ENCODE results near the gene FITM2. TPM values are rescaled to one million over a fixed set of nuclear protein-coding genes. Genes with fewer than 3 reads are reported as not detected.
A peak's percentile ranks its signal among the peaks of the same experiment; 100 is the strongest.

The FITM2 gene
- total RNA-seq, 1 experiment from 2014 or later = 6.9 TPM

GRCh38 chr20:44284032-44284431 lies 27.0 kb downstream of the FITM2 start:
- H3K27ac ChIP-seq = no peak overlapping the region
- no peaks in the 10 kb centered on the region for H3K27me3 ChIP-seq (replicated peaks)
- peaks cover 9% of the 10 kb centered on the region for H3K4me1 ChIP-seq (replicated peaks)
- H3K4me3 ChIP-seq = no peak overlapping the region
- no peaks in the 10 kb centered on the region for H3K36me3 ChIP-seq
- DNase-seq (ENCODE audit: low read depth in 1 of 2, low spot score in 2 of 2) = no peak
- H3K9me3 ChIP-seq (replicated peaks) = no peaks in the 10 kb centered on the region

- H3K4me3 ChIP-seq = no peak overlapping the region
- H3K9me3 ChIP-seq (replicated peaks) = no peaks in the 10 kb centered on the region
- H3K36me3 ChIP-seq = no peaks in the 10 kb centered on the region
- H3K4me1 ChIP-seq (replicated peaks) = peaks cover 13% of the 10 kb centered on the region
- H3K27me3 ChIP-seq (replicated peaks) = no peaks in the 10 kb centered on the region
- DNase-seq (ENCODE audit: low read depth in 1 of 2, low spot score in 2 of 2) = no peak
- no peak overlapping the region for H3K27ac ChIP-seq
These were observed 28.8 kb downstream of the FITM2 start for GRCh38 chr20:44282192-44282591.

GRCh38 chr20:44280387-44280786 lies 30.6 kb downstream of the FITM2 start:
- no peaks in the 10 kb centered on the region for H3K27me3 ChIP-seq (replicated peaks)
- no peaks in the 10 kb centered on the region for H3K9me3 ChIP-seq (replicated peaks)
- DNase-seq (ENCODE audit: low read depth in 1 of 2, low spot score in 2 of 2) = no peak
- H3K4me1 ChIP-seq (replicated peaks) = peaks cover 13% of the 10 kb centered on the region
- no peak overlapping the region for H3K27ac ChIP-seq
- H3K36me3 ChIP-seq = no peaks in the 10 kb centered on the region
- H3K4me3 ChIP-seq = no peak overlapping the region

- H3K36me3 ChIP-seq = no peaks in the 10 kb centered on the region
- peaks cover 13% of the 10 kb centered on the region for H3K4me1 ChIP-seq (replicated peaks)
- H3K27ac ChIP-seq = peak overlapping the region; percentile 41
- H3K27me3 ChIP-seq (replicated peaks) = no peaks in the 10 kb centered on the region
- peak; percentile 66 to 72 for DNase-seq (ENCODE audit: low read depth in 1 of 2, low spot score in 2 of 2)
- no peaks in the 10 kb centered on the region for H3K9me3 ChIP-seq (replicated peaks)
- no peak overlapping the region for H3K4me3 ChIP-seq
These were observed 31.8 kb downstream of the FITM2 start for GRCh38 chr20:44279228-44279627.

- Histone ChIP-seq H3K9me3 (replicated peaks) (no peaks in the 10 kb centered on the region), H3K27ac (no peak overlapping the region), H3K4me3 (no peak overlapping the region), H3K4me1 (replicated peaks) (peaks cover 9% of the 10 kb centered on the region), H3K27me3 (replicated peaks) (no peaks in the 10 kb centered on the region), H3K36me3 (no peaks in the 10 kb centered on the region)
- no peak for DNase-seq (ENCODE audit: low read depth in 1 of 2, low spot score in 2 of 2)
These were observed 36.5 kb downstream of the FITM2 start for GRCh38 chr20:44274303-44275017.

GRCh38 chr20:44273231-44274215 lies 37.5 kb downstream of the FITM2 start:
- no peak for DNase-seq (ENCODE audit: low read depth in 1 of 2, low spot score in 2 of 2)
- Histone ChIP-seq H3K27ac (no peak overlapping the region), H3K4me3 (no peak overlapping the region), H3K4me1 (replicated peaks) (no peaks in the 10 kb centered on the region; the same call in 1 of the 2 replicates), H3K27me3 (replicated peaks) (no peaks in the 10 kb centered on the region), H3K36me3 (no peaks in the 10 kb centered on the region), H3K9me3 (replicated peaks) (no peaks in the 10 kb centered on the region)

DNA sequence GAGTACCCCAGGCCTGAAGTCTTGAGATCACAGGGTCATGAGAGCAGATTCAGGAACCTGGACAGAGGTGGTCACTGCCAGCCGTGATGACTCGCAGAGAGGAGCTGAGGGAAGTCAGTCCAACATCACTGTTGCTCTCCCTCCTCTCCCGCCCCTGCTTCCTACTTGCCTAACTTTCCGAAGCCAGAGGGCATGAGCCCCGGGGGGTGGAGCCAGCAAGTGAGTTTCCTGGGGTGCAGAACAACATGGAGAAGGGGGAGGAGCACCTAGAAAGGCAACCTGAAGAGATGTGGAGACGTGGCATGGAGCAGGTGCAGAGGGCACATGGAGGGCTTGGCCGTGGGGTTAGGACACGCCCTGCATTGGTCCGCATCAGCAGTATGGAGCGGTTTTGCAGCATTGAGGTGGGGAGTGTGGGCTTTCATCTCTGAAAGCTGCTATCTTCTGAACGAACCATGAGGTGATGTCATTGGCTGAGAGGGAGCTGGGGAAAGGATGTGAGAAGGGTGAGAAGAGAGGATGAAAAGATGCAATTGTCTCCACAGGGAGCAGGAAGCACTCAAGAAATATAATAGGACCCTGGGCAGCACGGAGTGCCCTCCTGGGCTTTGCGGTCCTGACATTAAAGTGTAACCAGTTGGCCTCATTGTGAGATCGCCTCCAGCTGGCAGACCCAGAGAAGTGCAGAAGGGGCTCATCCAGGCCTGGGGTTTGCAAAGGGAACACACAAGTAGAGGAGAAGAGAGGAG lies 38.9 kb downstream of the FITM2 start:
- H3K27ac ChIP-seq = no peak overlapping the region
- no peaks in the 10 kb centered on the region for H3K36me3 ChIP-seq
- no peaks in the 10 kb centered on the region for H3K4me1 ChIP-seq (replicated peaks)
- H3K4me3 ChIP-seq = no peak overlapping the region
- H3K27me3 ChIP-seq (replicated peaks) = no peaks in the 10 kb centered on the region
- H3K9me3 ChIP-seq (replicated peaks) = no peaks in the 10 kb centered on the region
- DNase-seq (ENCODE audit: low read depth in 1 of 2, low spot score in 2 of 2) = no peak

DNA sequence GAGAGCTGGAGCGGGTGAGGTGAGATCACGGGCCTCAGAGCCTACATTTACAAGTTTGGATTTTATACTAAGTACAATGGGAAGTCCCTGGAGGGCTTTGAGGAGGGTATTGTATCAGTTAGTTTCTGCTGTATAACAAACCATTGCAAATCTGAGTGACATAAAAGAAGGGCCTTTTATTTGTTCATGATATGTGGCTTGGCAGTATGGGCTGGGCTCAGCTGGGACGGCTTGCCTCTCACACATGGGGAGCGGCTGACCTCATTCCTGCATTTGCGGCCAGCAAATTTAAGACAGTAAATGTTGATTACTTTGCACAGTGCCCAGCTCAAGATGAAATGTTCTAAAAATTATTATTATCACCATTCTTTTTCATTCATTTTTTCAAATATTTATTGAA lies 42.2 kb downstream of the FITM2 start:
- DNase-seq (ENCODE audit: low read depth in 1 of 2, low spot score in 2 of 2) = no peak
- Histone ChIP-seq H3K36me3 (no peaks in the 10 kb centered on the region), H3K9me3 (replicated peaks) (no peaks in the 10 kb centered on the region), H3K4me1 (replicated peaks) (no peaks in the 10 kb centered on the region), H3K27ac (no peak overlapping the region), H3K27me3 (replicated peaks) (no peaks in the 10 kb centered on the region), H3K4me3 (no peak overlapping the region)

GRCh38 chr20:44264287-44264686 lies 46.7 kb downstream of the FITM2 start:
- DNase-seq (ENCODE audit: low read depth in 1 of 2, low spot score in 2 of 2) = no peak
- Histone ChIP-seq H3K4me1 (replicated peaks) (no peaks in the 10 kb centered on the region), H3K4me3 (no peak overlapping the region), H3K27ac (no peak overlapping the region), H3K9me3 (replicated peaks) (no peaks in the 10 kb centered on the region), H3K36me3 (no peaks in the 10 kb centered on the region), H3K27me3 (replicated peaks) (no peaks in the 10 kb centered on the region)

DNA sequence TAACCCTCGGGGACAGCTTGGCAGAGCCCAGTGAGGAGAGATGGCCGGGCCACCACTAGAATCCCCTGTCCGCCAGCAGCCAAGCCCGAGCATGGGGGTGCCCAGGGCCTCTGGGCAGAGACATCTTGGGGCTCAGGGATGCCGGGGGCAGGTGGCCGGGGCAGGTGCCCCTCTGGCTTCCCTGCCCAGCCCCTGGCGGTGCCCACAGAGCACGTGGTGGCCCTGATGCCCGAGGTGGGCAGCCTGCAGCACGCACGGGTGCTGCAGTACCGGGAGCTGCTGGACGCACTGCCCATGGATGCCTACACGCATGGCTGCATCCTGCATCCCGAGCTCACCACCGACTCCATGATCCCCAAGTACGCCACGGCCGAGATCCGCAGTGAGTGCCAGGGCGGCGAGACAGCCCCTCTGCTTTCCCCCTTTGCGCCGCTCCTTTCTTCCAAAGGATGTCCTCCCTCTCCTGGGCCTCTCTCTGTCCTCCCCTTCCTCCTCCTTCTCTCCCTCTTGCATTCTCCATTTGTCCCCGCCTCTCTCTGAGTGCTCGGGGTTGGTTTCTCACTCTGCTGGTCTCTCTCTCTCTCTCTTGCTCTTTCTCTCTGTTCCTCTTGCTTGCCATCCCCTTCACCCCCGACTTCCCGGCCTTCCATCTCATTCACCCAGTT lies 52.6 kb downstream of the FITM2 start:
- H3K27me3 ChIP-seq (replicated peaks) = no peaks in the 10 kb centered on the region
- no peak overlapping the region for H3K4me3 ChIP-seq
- no peak overlapping the region for H3K27ac ChIP-seq
- H3K4me1 ChIP-seq (replicated peaks) = no peaks in the 10 kb centered on the region
- DNase-seq (ENCODE audit: low read depth in 1 of 2, low spot score in 2 of 2) = no peak
- H3K36me3 ChIP-seq = no peaks in the 10 kb centered on the region
- H3K9me3 ChIP-seq (replicated peaks) = no peaks in the 10 kb centered on the region

DNA sequence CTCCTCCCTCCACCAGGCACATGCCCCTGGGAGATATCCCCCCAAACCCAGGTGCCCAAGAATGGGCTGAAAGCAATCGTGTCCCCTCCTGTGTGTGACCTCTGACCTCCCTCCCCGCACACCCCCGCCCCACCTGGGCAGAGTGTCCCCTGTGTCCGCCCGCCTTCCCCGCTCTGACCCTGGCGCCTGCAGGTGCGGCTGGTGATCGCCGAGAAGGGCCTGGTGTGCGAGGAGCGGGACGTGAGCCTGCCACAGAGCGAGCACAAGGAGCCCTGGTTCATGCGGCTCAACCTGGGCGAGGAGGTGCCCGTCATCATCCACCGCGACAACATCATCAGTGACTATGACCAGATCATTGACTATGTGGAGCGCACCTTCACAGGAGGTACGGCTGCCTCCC lies 54.0 kb downstream of the FITM2 start:
- H3K9me3 ChIP-seq (replicated peaks) = no peaks in the 10 kb centered on the region
- DNase-seq (ENCODE audit: low read depth in 1 of 2, low spot score in 2 of 2) = no peak
- no peak overlapping the region for H3K27ac ChIP-seq
- H3K4me3 ChIP-seq = no peak overlapping the region
- H3K4me1 ChIP-seq (replicated peaks) = no peaks in the 10 kb centered on the region
- H3K36me3 ChIP-seq = no peaks in the 10 kb centered on the region
- H3K27me3 ChIP-seq (replicated peaks) = no peaks in the 10 kb centered on the region

DNA sequence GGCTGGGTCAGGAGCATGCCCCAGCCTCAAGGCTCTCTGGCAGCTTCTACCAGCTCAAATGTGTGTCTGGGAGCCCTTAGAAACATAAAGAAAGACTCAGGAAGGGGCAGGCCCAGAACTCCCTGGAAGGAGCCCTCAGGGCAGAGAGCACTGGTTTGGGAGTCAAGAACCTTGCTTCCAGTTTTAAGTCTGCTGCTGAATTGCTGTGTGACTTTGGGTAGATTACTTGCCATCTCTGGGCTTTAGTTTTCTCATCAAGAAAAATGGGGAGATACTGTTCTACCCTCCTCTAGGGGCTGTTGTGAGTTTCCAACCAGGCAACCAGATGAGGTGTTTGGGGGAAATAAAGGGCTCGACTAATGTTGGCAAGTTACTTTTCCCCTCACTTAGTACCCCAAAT lies 55.1 kb downstream of the FITM2 start:
- no peak overlapping the region for H3K4me3 ChIP-seq
- DNase-seq (ENCODE audit: low read depth in 1 of 2, low spot score in 2 of 2) = no peak
- H3K4me1 ChIP-seq (replicated peaks) = no peaks in the 10 kb centered on the region
- no peaks in the 10 kb centered on the region for H3K27me3 ChIP-seq (replicated peaks)
- H3K9me3 ChIP-seq (replicated peaks) = no peaks in the 10 kb centered on the region
- H3K36me3 ChIP-seq = no peaks in the 10 kb centered on the region
- no peak overlapping the region for H3K27ac ChIP-seq

DNA sequence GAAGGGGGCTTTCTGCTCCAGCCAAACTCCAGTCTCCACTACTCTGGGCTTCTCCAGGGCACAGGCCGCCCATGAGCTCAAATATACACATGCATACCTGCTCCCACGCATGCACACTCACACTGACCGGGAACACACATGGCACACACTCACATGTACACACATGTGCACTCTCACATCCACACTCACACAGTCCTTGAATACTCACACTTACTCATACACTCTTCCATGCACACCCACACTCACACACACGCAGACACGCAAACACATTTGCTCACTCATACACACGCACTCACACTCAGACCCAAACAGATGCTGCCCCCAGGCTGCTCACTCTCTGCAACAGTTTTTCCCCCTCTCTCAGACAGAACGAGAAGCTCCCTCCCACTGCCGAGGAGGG lies 56.9 kb downstream of the FITM2 start:
- H3K4me3 ChIP-seq = no peak overlapping the region
- H3K36me3 ChIP-seq = no peaks in the 10 kb centered on the region
- H3K4me1 ChIP-seq (replicated peaks) = no peaks in the 10 kb centered on the region
- H3K27me3 ChIP-seq (replicated peaks) = no peaks in the 10 kb centered on the region
- H3K9me3 ChIP-seq (replicated peaks) = no peaks in the 10 kb centered on the region
- H3K27ac ChIP-seq = no peak overlapping the region
- DNase-seq (ENCODE audit: low read depth in 1 of 2, low spot score in 2 of 2) = no peak
